ENCODE results near the gene CCAR1.

The CCAR1 gene

GRCh38 chr10:68717435-68717834, 3.6 kb upstream of the CCAR1 start:
- TF ChIP-seq ZFX (IDR thresholded peaks at IDR 0.05; ENCODE audit: borderline replicate concordance) (no peak), CTCF (IDR thresholded peaks at IDR 0.05) (no peak)
- no peak overlapping the region for H3K27ac ChIP-seq

GRCh38 chr10:68721673-68722335, 765 bp downstream of the CCAR1 start:
- peak overlapping the region; percentile 97 for H3K27ac ChIP-seq
- no peak for TF ChIP-seq CTCF (IDR thresholded peaks at IDR 0.05)
- no peak for TF ChIP-seq ZFX (IDR thresholded peaks at IDR 0.05; ENCODE audit: borderline replicate concordance)

GRCh38 chr10:68725016-68725415, 4.0 kb downstream of the CCAR1 start:
- TF ChIP-seq CTCF (IDR thresholded peaks at IDR 0.05) (no peak), ZFX (IDR thresholded peaks at IDR 0.05; ENCODE audit: borderline replicate concordance) (no peak)
- 0 out of 2 replicates have a peak overlapping the region, but pooled peaks have one; percentile 10 for H3K27ac ChIP-seq

GRCh38 chr10:68727146-68727545, 6.1 kb downstream of the CCAR1 start:
- H3K27ac ChIP-seq: no peak overlapping the region

GRCh38 chr10:68732651-68733050, 11.6 kb downstream of the CCAR1 start:
- no peak overlapping the region for H3K27ac ChIP-seq
- TF ChIP-seq ZFX (IDR thresholded peaks at IDR 0.05; ENCODE audit: borderline replicate concordance): no peak
- no peak for TF ChIP-seq CTCF (IDR thresholded peaks at IDR 0.05)

More at GRCh38 chr10:68727146-68727545, 6.1 kb downstream of the CCAR1 start:
- TF ChIP-seq CTCF (IDR thresholded peaks at IDR 0.05): no peak
- no peak for TF ChIP-seq ZFX (IDR thresholded peaks at IDR 0.05; ENCODE audit: borderline replicate concordance)

- H3K27ac ChIP-seq: no peak overlapping the region
Observed at GRCh38 chr10:68734349-68734748, 13.3 kb downstream of the CCAR1 start.

More at GRCh38 chr10:68734349-68734748, 13.3 kb downstream of the CCAR1 start:
- TF ChIP-seq CTCF (IDR thresholded peaks at IDR 0.05) (no peak), ZFX (IDR thresholded peaks at IDR 0.05; ENCODE audit: borderline replicate concordance) (no peak)

All from 22Rv1 (cell line).